SK-N-MC (cell line): ENCODE measurements around the gene PRSS53.

Source experiments
- EZH2 ChIP-seq: fragments of 200-600 bp; sonication (generic); IDR thresholded peaks from one replicate; pipeline ENCODE4 v1.6.1; 2017; ENCODE audit warnings: antibody characterized with exemption
- FOXP2 ChIP-seq: optimal IDR thresholded peaks from 2 replicates; pipeline ENCODE3; 2011; ENCODE audit warnings: mild to moderate bottlenecking, moderate library complexity; ENCODE audit not compliant: insufficient read depth; ENCODE audit errors: extremely low read length, control extremely low read depth
- POLR2AphosphoS5 ChIP-seq: IDR thresholded peaks from 2 replicates; pipeline ENCODE4 v1.6.1; 2012; ENCODE audit warnings: mild to moderate bottlenecking, low read depth, low read length, borderline replicate concordance

DNA sequence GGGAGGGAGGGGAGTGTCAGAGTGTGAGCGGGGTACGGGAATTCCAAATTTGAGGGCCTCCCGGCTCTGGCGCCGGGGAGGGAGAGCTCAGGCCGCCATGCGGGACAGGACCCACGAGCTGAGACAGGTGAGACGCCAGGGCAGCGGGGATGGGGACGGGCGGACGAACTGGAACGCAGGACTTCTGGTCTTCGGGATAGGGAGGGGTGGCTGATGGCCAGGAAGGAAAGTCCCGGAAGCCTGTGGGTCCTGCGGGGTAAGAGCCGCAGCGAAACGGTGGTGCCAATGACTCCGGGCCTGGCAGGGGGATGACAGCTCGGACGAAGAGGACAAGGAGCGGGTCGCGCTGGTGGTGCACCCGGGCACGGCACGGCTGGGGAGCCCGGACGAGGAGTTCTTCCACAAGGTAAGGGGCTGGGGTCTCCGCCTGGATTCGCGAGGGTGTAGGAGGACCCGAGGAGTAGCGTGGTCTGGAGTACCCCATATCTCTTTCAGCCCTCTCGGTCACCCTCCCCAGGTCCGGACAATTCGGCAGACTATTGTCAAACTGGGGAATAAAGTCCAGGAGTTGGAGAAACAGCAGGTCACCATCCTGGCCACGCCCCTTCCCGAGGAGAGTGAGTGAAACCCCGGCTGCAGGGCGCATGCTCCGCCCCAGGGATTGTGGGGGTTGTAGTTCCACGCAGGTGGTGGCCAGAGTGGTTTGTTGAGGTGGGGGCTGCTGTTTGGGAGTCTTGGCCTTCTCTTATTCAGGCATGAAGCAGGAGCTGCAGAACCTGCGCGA, 54.8 kb downstream of the PRSS53 start:
- no peak for TF ChIP-seq POLR2AphosphoS5
- no peak for TF ChIP-seq EZH2
- TF ChIP-seq FOXP2, result no peak
